SK-N-SH treated with all-trans-retinoic acid at 6 μM for 48 hours (cell line): ENCODE data around the gene ASIC4.

Experiments used
- ATAC-seq: fragments of 200-7000 bp; cut with Tn5 transposase; 3 replicates; pipeline ENCODE4 v1.9.1; 2020; ENCODE audit warnings: mild to moderate bottlenecking, moderate library complexity
- ARNTL ChIP-seq: fragments of 450-650 bp; formaldehyde crosslinking; IDR thresholded peaks from 2 replicates; pipeline ENCODE4 v1.5.0; 2020; ENCODE audit warnings: low read depth, mild to moderate bottlenecking, moderate library complexity, borderline replicate concordance
- BACH2 ChIP-seq: fragments of 250-450 bp; sonication (Bioruptor Pico); IDR thresholded peaks from 2 replicates; pipeline ENCODE4 v1.9.0; 2021; ENCODE audit warnings: mild to moderate bottlenecking, borderline replicate concordance
- GLIS3 ChIP-seq: fragments of 250-450 bp; sonication (Bioruptor Pico); IDR thresholded peaks from 2 replicates; pipeline ENCODE4 v1.5.0; 2020; ENCODE audit warnings: mild to moderate bottlenecking, moderate library complexity
- RARB ChIP-seq: fragments of 250-450 bp; sonication (Bioruptor Pico); IDR thresholded peaks from 2 replicates; pipeline ENCODE4 v1.8.0; 2021; ENCODE audit warnings: mild to moderate bottlenecking, moderate library complexity
- SNAI2 ChIP-seq: fragments of 250-450 bp; sonication (Bioruptor Pico); IDR thresholded peaks from 2 replicates; pipeline ENCODE4 v1.5.0; 2020; ENCODE audit warnings: mild to moderate bottlenecking, moderate library complexity
- TCF4 ChIP-seq: fragments of 250-450 bp; sonication (Bioruptor Pico); IDR thresholded peaks from 2 replicates; pipeline ENCODE4 v1.8.0; 2021; ENCODE audit warnings: mild to moderate bottlenecking, moderate library complexity, borderline replicate concordance
- TOX ChIP-seq: fragments of 250-450 bp; sonication (Bioruptor Pico); IDR thresholded peaks from 2 replicates; pipeline ENCODE4 v1.8.0; 2021; ENCODE audit warnings: mild to moderate bottlenecking, moderate library complexity, borderline replicate concordance
- ZC3H10 ChIP-seq: fragments of 250-450 bp; sonication (Bioruptor Pico); IDR thresholded peaks from 2 replicates; pipeline ENCODE4 v1.5.1; 2021; ENCODE audit warnings: mild to moderate bottlenecking, moderate library complexity
- ZFP30 ChIP-seq: fragments of 450-650 bp; formaldehyde crosslinking; IDR thresholded peaks from 2 replicates; pipeline ENCODE4 v1.5.0; 2022; ENCODE audit warnings: mild to moderate bottlenecking, moderate library complexity
- ZNF565 ChIP-seq: fragments of 450-650 bp; formaldehyde crosslinking; conservative IDR thresholded peaks from 2 replicates; pipeline ENCODE4 v1.5.0; 2020; ENCODE audit warnings: low read depth, mild to moderate bottlenecking, moderate library complexity
- ZNF70 ChIP-seq: fragments of 450-650 bp; formaldehyde crosslinking; IDR thresholded peaks from 2 replicates; pipeline ENCODE4 v1.5.0; 2020; ENCODE audit warnings: mild to moderate bottlenecking, moderate library complexity
- TF ChIP-seq, protein P1 (sequence below): fragments of 250-450 bp; sonication (Bioruptor Pico); IDR thresholded peaks from 2 replicates; pipeline ENCODE4 v1.8.0; 2021; ENCODE audit warnings: low read depth, mild to moderate bottlenecking, moderate library complexity, borderline replicate concordance
- TF ChIP-seq, protein P2 (sequence below): fragments of 250-450 bp; sonication (Bioruptor Pico); IDR thresholded peaks from 2 replicates; pipeline ENCODE4 v1.5.1; 2021; ENCODE audit warnings: mild to moderate bottlenecking, moderate library complexity
- TF ChIP-seq, protein P3 (sequence below): fragments of 250-450 bp; sonication (Bioruptor Pico); IDR thresholded peaks from 2 replicates; pipeline ENCODE4 v1.5.1; 2020; ENCODE audit warnings: low read depth, mild to moderate bottlenecking, moderate library complexity

The ASIC4 gene

DNA sequence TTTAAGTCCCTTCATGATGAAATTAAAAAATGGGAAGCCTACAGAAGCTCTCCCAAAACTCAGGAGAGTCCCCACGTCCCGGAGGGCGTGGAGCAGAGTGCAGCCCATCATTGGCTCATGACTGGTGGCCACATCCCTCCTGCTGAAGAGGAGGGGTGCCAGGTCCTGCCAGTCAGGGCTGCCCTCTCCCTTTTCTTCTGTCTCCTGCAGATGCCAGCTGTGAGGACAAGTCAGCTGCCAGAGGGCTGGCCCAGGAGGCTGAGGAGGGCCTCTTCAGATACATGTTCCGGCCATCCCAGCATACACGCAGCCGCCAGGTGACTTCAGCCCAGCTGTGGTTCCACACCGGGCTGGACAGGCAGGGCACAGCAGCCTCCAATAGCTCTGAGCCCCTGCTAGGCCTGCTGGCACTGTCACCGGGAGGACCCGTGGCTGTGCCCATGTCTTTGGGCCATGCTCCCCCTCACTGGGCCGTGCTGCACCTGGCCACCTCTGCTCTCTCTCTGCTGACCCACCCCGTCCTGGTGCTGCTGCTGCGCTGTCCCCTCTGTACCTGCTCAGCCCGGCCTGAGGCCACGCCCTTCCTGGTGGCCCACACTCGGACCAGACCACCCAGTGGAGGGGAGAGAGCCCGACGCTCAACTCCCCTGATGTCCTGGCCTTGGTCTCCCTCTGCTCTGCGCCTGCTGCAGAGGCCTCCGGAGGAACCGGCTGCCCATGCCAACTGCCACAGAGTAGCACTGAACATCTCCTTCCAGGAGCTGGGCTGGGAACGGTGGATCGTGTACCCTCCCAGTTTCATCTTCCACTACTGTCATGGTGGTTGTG is 60.4 kb downstream of the ASIC4 start:
- TF ChIP-seq, protein P1, sequence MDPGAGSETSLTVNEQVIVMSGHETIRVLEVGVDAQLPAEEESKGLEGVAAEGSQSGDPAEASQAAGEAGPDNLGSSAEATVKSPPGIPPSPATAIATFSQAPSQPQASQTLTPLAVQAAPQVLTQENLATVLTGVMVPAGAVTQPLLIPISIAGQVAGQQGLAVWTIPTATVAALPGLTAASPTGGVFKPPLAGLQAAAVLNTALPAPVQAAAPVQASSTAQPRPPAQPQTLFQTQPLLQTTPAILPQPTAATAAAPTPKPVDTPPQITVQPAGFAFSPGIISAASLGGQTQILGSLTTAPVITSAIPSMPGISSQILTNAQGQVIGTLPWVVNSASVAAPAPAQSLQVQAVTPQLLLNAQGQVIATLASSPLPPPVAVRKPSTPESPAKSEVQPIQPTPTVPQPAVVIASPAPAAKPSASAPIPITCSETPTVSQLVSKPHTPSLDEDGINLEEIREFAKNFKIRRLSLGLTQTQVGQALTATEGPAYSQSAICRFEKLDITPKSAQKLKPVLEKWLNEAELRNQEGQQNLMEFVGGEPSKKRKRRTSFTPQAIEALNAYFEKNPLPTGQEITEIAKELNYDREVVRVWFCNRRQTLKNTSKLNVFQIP = no peak
- TF ChIP-seq BACH2 (CRISPR knock-in tag) (no peak), TCF4 (no peak), RARB (CRISPR knock-in tag) (no peak)
- no peak for ATAC-seq

DNA sequence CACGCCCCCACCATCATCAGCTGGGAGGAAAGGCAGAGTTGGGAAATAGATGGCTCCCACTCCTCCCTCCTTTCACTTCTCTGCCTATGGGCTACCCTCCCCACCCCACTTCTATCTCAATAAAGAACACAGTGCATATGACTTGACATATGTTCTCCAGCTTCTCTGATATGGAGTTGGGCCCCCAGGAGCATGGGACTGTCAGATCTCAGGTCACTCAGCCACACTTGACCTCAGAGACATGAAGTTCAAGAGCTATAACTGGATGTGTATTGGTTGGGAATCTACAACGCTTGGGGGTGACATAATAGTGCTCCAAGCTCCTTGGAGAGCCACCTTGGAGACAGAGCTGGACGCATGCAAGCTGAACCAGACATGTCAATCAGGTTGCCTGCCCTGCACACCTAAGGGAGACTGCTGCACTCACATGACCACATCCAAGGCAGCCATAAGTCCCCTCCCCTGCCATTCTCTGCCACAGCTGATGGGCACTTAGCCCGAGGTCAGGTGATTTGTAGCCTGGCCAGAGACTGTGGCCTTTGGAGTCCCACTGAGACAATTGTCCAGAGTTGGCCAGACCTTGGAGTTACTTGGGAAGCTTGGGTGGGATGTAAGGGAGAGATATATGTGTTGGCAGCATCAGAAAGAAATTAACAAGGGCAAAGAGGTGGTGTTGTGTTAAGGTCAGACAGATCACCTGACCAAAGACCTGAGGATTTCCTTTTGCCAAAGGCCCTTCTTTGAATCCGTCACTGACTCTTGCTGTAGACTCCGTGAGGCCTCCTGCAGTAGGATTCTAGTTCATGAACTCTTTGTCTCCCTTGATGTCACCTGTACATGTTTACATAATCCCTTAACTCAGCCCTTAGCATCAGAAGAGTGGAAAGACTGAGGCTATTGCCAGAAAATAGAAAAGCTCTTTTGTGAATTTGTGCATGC is 61.6 kb downstream of the ASIC4 start:
- ATAC-seq = no peak
- TF ChIP-seq RARB (CRISPR knock-in tag) = no peak
- TF ChIP-seq, all 23 proteins: peak for 0

DNA sequence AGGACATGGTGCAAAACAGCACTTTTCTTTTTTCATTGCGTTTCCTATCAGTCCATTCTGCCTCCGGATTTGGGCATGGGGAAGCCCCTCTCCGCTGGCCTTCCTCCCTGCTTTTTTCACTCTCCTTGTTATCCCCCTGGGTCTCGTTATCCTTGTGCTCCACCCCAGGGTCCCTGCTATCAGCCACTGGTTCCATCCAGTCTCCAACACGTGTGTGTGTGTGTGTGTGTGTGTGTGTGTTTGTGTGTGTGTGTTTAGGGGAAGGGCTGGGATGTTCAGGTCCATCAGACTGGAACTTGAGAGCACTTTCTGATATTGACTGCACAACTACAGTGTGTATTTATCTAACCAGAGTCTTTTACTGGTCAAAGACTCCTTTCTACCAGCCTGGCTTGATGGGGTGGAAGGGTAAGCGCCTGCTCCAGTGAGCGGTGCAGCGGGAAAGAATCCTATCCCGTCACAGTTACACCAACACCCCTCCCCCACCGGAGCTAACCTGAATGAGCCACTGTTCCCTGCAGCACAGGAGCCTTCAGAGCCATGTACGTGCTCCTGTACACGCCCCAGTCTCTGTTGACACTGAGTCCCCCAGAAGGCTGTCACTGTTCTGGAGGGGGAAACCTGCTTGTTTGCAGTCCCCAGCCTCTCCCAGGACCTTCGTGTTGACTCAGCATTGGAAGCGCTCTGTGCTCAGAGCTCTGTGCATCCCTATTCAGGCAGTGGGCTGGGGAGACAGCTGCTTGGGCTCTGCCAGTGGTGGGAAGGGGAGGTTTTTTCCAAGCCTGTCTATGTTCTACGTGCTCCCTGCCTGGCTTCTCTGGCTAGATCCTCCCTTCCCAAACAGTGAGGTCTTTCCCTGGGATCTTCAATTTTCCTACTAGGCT is 62.5 kb downstream of the ASIC4 start:
- TF ChIP-seq TOX (CRISPR knock-in tag) (no peak), GLIS3 (no peak), ZFP30 (CRISPR knock-in tag) (no peak), ARNTL (CRISPR knock-in tag) (no peak)
- TF ChIP-seq, protein P1 = no peak
- no peak; the same call in 2 of the 3 replicates for ATAC-seq

DNA sequence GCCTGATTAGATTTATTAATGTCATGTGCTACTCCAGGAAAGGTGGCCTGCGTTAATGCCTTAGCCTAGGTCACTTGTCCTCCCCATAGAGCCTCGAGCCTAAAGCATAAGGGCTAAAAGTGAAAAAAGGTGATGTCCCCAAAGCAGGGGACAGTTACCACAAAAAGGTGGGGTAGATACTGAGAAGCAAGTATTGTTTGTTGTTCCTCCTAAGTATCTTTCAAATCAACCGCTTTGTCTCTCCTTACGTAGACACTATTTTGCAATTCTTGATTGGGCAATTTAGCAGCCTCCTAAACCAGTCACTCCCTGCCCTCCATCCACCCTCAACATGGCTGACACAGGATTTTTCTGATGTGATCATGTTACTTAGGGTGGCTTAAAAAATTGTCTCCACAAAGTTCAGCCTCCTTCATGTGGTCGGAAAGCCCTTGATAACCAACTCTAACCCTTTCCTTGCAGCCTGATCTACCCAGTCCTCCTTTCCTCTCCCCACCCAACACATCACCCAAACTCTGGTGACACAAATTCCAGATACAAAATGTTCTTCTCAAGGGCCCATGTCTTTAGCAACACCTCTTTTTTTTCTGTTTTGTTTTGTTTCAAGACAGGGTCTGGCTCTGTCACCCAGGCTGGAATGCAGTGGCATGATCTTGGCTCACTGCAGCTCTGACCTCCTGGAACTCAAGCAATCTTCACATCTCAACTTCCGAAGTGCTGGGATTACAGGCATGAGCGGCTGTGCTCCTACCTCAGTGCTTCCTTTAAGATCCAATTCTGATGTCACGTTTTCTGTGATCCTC is 64.7 kb downstream of the ASIC4 start:
- no peak for ATAC-seq
- TF ChIP-seq, protein P2, sequence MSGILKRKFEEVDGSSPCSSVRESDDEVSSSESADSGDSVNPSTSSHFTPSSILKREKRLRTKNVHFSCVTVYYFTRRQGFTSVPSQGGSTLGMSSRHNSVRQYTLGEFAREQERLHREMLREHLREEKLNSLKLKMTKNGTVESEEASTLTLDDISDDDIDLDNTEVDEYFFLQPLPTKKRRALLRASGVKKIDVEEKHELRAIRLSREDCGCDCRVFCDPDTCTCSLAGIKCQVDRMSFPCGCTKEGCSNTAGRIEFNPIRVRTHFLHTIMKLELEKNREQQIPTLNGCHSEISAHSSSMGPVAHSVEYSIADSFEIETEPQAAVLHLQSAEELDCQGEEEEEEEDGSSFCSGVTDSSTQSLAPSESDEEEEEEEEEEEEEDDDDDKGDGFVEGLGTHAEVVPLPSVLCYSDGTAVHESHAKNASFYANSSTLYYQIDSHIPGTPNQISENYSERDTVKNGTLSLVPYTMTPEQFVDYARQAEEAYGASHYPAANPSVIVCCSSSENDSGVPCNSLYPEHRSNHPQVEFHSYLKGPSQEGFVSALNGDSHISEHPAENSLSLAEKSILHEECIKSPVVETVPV (CRISPR knock-in tag) = no peak
- TF ChIP-seq, protein P3, sequence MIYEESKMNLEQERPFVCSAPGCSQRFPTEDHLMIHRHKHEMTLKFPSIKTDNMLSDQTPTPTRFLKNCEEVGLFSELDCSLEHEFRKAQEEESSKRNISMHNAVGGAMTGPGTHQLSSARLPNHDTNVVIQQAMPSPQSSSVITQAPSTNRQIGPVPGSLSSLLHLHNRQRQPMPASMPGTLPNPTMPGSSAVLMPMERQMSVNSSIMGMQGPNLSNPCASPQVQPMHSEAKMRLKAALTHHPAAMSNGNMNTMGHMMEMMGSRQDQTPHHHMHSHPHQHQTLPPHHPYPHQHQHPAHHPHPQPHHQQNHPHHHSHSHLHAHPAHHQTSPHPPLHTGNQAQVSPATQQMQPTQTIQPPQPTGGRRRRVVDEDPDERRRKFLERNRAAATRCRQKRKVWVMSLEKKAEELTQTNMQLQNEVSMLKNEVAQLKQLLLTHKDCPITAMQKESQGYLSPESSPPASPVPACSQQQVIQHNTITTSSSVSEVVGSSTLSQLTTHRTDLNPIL (CRISPR knock-in tag) = no peak
- no peak for TF ChIP-seq ZFP30 (CRISPR knock-in tag)
- no peak for TF ChIP-seq BACH2 (CRISPR knock-in tag)
- no peak for TF ChIP-seq ZC3H10 (CRISPR knock-in tag)
- no peak for TF ChIP-seq GLIS3
- TF ChIP-seq RARB (CRISPR knock-in tag) = no peak
- TF ChIP-seq ZNF70 (CRISPR knock-in tag) = no peak

DNA sequence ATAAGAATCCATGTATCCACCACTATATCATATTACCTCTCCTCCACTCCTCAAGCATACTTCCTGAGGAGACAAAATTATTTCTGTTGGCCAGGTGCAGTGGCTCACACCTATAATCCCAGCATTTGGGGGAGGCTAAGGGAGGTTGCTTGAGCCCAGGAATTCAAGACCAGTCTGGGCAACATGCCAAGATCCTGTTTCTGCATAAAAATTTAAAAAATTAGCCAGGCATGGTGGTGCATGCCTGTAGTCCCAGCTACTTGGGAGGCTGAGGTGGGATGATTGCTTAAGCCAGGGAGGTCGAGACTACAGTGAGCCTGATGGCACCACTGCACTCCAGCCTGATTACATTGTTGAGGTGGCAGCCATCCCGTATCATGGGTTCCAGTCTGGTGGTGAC is 67.1 kb downstream of the ASIC4 start:
- ATAC-seq = no peak
- TF ChIP-seq GLIS3 (no peak), ZNF565 (CRISPR knock-in tag) (no peak), SNAI2 (no peak)
